WTC11 (cell line): ENCODE data around the gene MSH3.

Source experiments
- ATF1 ChIP-seq: sonication (generic); formaldehyde crosslinking; IDR thresholded peaks from 2 replicates; pipeline ENCODE4 v1.8.1; 2023; ENCODE audit warnings: mild to moderate bottlenecking, moderate library complexity, missing genetic modification reagents
- CREM ChIP-seq: sonication (generic); formaldehyde crosslinking; IDR thresholded peaks from 2 replicates; pipeline ENCODE4 v1.8.1; 2022; ENCODE audit warnings: mild to moderate bottlenecking, missing genetic modification reagents, moderate library complexity
- CTCF ChIP-seq: fragments of 200-600 bp; IDR thresholded peaks from 2 replicates; pipeline ENCODE4 v1.8.0; 2022; ENCODE audit warnings: antibody characterized with exemption
- GTF2I ChIP-seq: fragments of 250-450 bp; sonication (Bioruptor Pico); conservative IDR thresholded peaks from 2 replicates; pipeline ENCODE4 v1.4.0; 2021; ENCODE audit warnings: mild to moderate bottlenecking
- TF ChIP-seq, protein P1 (sequence below): sonication (generic); formaldehyde crosslinking; IDR thresholded peaks from 2 replicates; pipeline ENCODE4 v1.8.1; 2022; ENCODE audit warnings: missing genetic modification reagents, borderline replicate concordance

- TF ChIP-seq CTCF: no peak
- no peak for TF ChIP-seq GTF2I (CRISPR knock-in tag)
- TF ChIP-seq, protein P1, sequence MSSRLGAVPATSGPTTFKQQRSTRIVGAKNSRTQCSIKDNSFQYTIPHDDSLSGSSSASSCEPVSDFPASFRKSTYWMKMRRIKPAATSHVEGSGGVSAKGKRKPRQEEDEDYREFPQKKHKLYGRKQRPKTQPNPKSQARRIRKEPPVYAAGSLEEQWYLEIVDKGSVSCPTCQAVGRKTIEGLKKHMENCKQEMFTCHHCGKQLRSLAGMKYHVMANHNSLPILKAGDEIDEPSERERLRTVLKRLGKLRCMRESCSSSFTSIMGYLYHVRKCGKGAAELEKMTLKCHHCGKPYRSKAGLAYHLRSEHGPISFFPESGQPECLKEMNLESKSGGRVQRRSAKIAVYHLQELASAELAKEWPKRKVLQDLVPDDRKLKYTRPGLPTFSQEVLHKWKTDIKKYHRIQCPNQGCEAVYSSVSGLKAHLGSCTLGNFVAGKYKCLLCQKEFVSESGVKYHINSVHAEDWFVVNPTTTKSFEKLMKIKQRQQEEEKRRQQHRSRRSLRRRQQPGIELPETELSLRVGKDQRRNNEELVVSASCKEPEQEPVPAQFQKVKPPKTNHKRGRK (CRISPR knock-in tag): no peak
- no peak for TF ChIP-seq ATF1
- TF ChIP-seq CREM (CRISPR knock-in tag): no peak
Measured at GRCh38 chr5:80625230-80625629, 29.2 kb upstream of the MSH3 start.
